H1 (cell line): Measurements from ENCODE around the gene KIAA0513. TPM values are rescaled to one million over a fixed set of nuclear protein-coding genes. Genes with fewer than 3 reads are reported as not detected.

ENCODE experiments used
- CTCF ChIA-PET: fragments of 300-600 bp; sonication (Branson Sonifier 250); formaldehyde crosslinking; loops from one replicate; lab custom pipeline; 2021; ENCODE audit not compliant: partially characterized antibody; lab: Charles Lee
- POLR2A ChIA-PET: fragments of 300-600 bp; sonication (Branson Sonifier 250); formaldehyde crosslinking; loops from one replicate; lab custom pipeline; 2021; ENCODE audit warnings: inconsistent platforms; ENCODE audit not compliant: partially characterized antibody; lab: Charles Lee
- DNase-seq, 2 experiments: peaks; one replicate each; pipeline versions ENCODE4 v3.0.0 to v3.0.0-alpha.2; 2010 to 2022; ENCODE audit warnings: low spot score in 2 of 2, low read depth in 1 of 2, mixed read lengths in 1 of 2
- FAIRE-seq: peaks from 2 replicates; lab custom pipeline; 2011; peaks lifted over from hg19 to GRCh38; lab: Jason Lieb, UNC
- H2AFZ ChIP-seq: 2 replicates; pipeline ENCODE4 v1.8.1; 2012; ENCODE audit warnings: low read length, inconsistent platforms
- H2AK5ac ChIP-seq: 2 replicates; pipeline ENCODE4 v1.6.1; 2013; ENCODE audit warnings: low read depth, low read length
- H2BK120ac ChIP-seq: replicated peaks from 2 replicates; pipeline ENCODE3; 2013; ENCODE audit warnings: low read depth, low read length, inconsistent platforms
- H2BK12ac ChIP-seq: 2 replicates; pipeline ENCODE4 v1.6.1; 2013; ENCODE audit warnings: low read depth, low read length
- H2BK15ac ChIP-seq: 2 replicates; pipeline ENCODE4 v1.6.1; 2013; ENCODE audit warnings: low read length
- H2BK20ac ChIP-seq: 2 replicates; pipeline ENCODE4 v1.6.1; 2013; ENCODE audit warnings: low read length
- H2BK5ac ChIP-seq: 2 replicates; pipeline ENCODE4 v1.6.1; 2013; ENCODE audit warnings: low read depth, low read length
- H3K14ac ChIP-seq: 2 replicates; pipeline ENCODE4 v1.6.1; 2013; ENCODE audit warnings: inconsistent platforms; ENCODE audit not compliant: insufficient read length
- H3K18ac ChIP-seq: 2 replicates; pipeline ENCODE4 v1.6.1; 2013; ENCODE audit warnings: low read length; ENCODE audit errors: extremely low read depth
- H3K23ac ChIP-seq: 2 replicates; pipeline ENCODE4 v1.6.1; 2013; ENCODE audit warnings: inconsistent platforms; ENCODE audit not compliant: insufficient read length
- H3K23me2 ChIP-seq: 2 replicates; pipeline ENCODE4 v1.6.1; 2013; ENCODE audit warnings: low read depth, low read length
- H3K27ac ChIP-seq: 2 replicates; pipeline ENCODE4 v1.6.1; 2011; ENCODE audit warnings: low read depth, low read length, inconsistent platforms
- H3K27me3 ChIP-seq, 4 experiments: replicated peaks in 1 of 4; 1 replicate in 1 of 4; 2 replicates in 3 of 4; pipeline versions ENCODE4 v1.6.1 to v1.8.1; 2011 to 2013; ENCODE audit warnings: low read length in 3 of 4, mild to moderate bottlenecking in 3 of 4, inconsistent platforms in 2 of 4, mixed read lengths in 2 of 4, moderate library complexity in 1 of 4; ENCODE audit not compliant: control insufficient read depth in 3 of 4, insufficient read depth in 3 of 4; ENCODE audit errors: extremely low read depth in 1 of 4
- H3K36me3 ChIP-seq, 4 experiments: 2 replicates each; pipeline versions ENCODE4 v1.6.1 to v1.8.1; 2011 to 2013; ENCODE audit warnings: mild to moderate bottlenecking in 4 of 4, low read length in 3 of 4, moderate library complexity in 2 of 4, control low read depth in 1 of 4, inconsistent platforms in 1 of 4; ENCODE audit not compliant: insufficient read depth in 4 of 4, control insufficient read depth in 2 of 4
- H3K4ac ChIP-seq: replicated peaks from 2 replicates; pipeline ENCODE3; 2013; ENCODE audit warnings: low read length, low read depth, mixed read lengths, inconsistent platforms; ENCODE audit not compliant: insufficient read length
- H3K4me1 ChIP-seq, 4 experiments: replicated peaks in 1 of 4; 1 replicate in 1 of 4; 2 replicates in 3 of 4; pipeline versions ENCODE4 v1.6.1 to v1.8.1; 2011 to 2013; ENCODE audit warnings: low read length in 3 of 4, inconsistent platforms in 2 of 4, mixed read lengths in 1 of 4; ENCODE audit not compliant: insufficient read depth in 4 of 4, control insufficient read depth in 3 of 4
- H3K4me2 ChIP-seq, 2 experiments: 2 replicates each; pipeline versions ENCODE4 v1.6.1 to v1.8.1; 2011 to 2013; ENCODE audit warnings: low read depth in 2 of 2, low read length in 2 of 2, control low read depth in 1 of 2, inconsistent platforms in 1 of 2, mild to moderate bottlenecking in 1 of 2; ENCODE audit not compliant: insufficient read depth in 1 of 2
- H3K4me3 ChIP-seq, 4 experiments: fragments of 200-600, 300-600 bp in 1 of 4; sonication (generic), shearing (Covaris generic), sonication (Bioruptor Twin) in 1 of 4; 2 replicates each; pipeline versions ENCODE4 v1.5.1 to v1.8.1; 2011 to 2016; ENCODE audit warnings: low read length in 4 of 4, low read depth in 3 of 4, control low read depth in 2 of 4, inconsistent platforms in 2 of 4, mild to moderate bottlenecking in 2 of 4, mixed read lengths in 1 of 4, moderate library complexity in 1 of 4; ENCODE audit not compliant: insufficient read depth in 2 of 4; ENCODE audit errors: extremely low read depth in 1 of 4
- H3K56ac ChIP-seq: replicated peaks from 2 replicates; pipeline ENCODE3; 2013; ENCODE audit warnings: low read depth, mild to moderate bottlenecking, mixed read lengths, low read length, inconsistent platforms; ENCODE audit not compliant: insufficient read length
- H3K79me1 ChIP-seq: 2 replicates; pipeline ENCODE4 v1.6.1; 2013; ENCODE audit warnings: low read depth, low read length, control low read depth
- H3K79me2 ChIP-seq, 2 experiments: 2 replicates each; pipeline versions ENCODE4 v1.6.1 to v1.8.1; 2012 to 2013; ENCODE audit warnings: low read length in 2 of 2, mild to moderate bottlenecking in 2 of 2, inconsistent platforms in 1 of 2; ENCODE audit not compliant: insufficient read depth in 2 of 2, control insufficient read depth in 1 of 2
- H3K9ac ChIP-seq, 4 experiments: replicated peaks in 1 of 4; 1 replicate in 1 of 4; 2 replicates in 3 of 4; pipeline versions ENCODE4 v1.6.1 to v1.8.1; 2011 to 2013; ENCODE audit warnings: low read depth in 3 of 4, low read length in 3 of 4, control low read depth in 2 of 4, mild to moderate bottlenecking in 2 of 4, moderate library complexity in 2 of 4, inconsistent platforms in 1 of 4; ENCODE audit errors: extremely low read depth in 1 of 4
- H3K9me3 ChIP-seq, 2 experiments: 2 replicates each; pipeline versions ENCODE4 v1.6.1 to v1.8.1; 2012 to 2013; ENCODE audit warnings: mild to moderate bottlenecking in 2 of 2, moderate library complexity in 2 of 2, control low read depth in 1 of 2, inconsistent platforms in 1 of 2, low read depth in 1 of 2, low read length in 1 of 2, mixed read lengths in 1 of 2; ENCODE audit not compliant: insufficient read depth in 2 of 2
- H4K20me1 ChIP-seq, 2 experiments: replicated peaks in 1 of 2; 2 replicates each; pipeline versions ENCODE3 to v1.8.1; 2011 to 2013; ENCODE audit warnings: inconsistent platforms in 2 of 2, low read length in 2 of 2, mild to moderate bottlenecking in 1 of 2; ENCODE audit not compliant: insufficient read depth in 2 of 2, control insufficient read depth in 1 of 2
- H4K5ac ChIP-seq: 2 replicates; pipeline ENCODE4 v1.6.1; 2013; ENCODE audit warnings: low read length, low read depth, mixed read lengths, inconsistent platforms; ENCODE audit not compliant: insufficient read length
- H4K8ac ChIP-seq: 2 replicates; pipeline ENCODE4 v1.8.0; 2013; ENCODE audit warnings: mild to moderate bottlenecking, moderate library complexity, low read length, inconsistent platforms; ENCODE audit not compliant: insufficient read depth; ENCODE audit errors: extremely low read depth
- H4K91ac ChIP-seq: replicated peaks from 2 replicates; pipeline ENCODE3; 2013; ENCODE audit warnings: low read length, mixed read lengths, inconsistent platforms; ENCODE audit not compliant: insufficient read length
- BRCA1 ChIP-seq: IDR thresholded peaks from 2 replicates; pipeline ENCODE4 v1.6.1; 2012; ENCODE audit warnings: low read depth, low read length, improper control_type of control experiment
- CBX5 ChIP-seq: fragments of 300-800, 300-1000 bp; sonication (generic); IDR thresholded peaks from 2 replicates; pipeline ENCODE4 v1.7.1; 2016; ENCODE audit warnings: antibody characterized with exemption, low read length, low read depth
- FOSL1 ChIP-seq: IDR thresholded peaks from 2 replicates; pipeline ENCODE4 v1.6.1; 2011; ENCODE audit warnings: mild to moderate bottlenecking, low read depth, low read length, moderate library complexity; ENCODE audit not compliant: insufficient read depth
- HDAC2 ChIP-seq, 2 experiments: fragments of 300-600 bp in 1 of 2; sonication (generic) in 1 of 2; IDR thresholded peaks; 2 replicates each; pipeline ENCODE4 v1.6.1; 2011 to 2012; ENCODE audit warnings: low read depth in 2 of 2, low read length in 2 of 2, mild to moderate bottlenecking in 2 of 2, moderate library complexity in 2 of 2, borderline replicate concordance in 1 of 2, inconsistent platforms in 1 of 2
- RFX5 ChIP-seq: IDR thresholded peaks from 2 replicates; pipeline ENCODE4 v1.6.1; 2011; ENCODE audit warnings: low read depth, low read length, improper control_type of control experiment, borderline replicate concordance
- RXRA ChIP-seq: IDR thresholded peaks from 2 replicates; pipeline ENCODE4 v1.6.1; 2011; ENCODE audit warnings: low read depth, mild to moderate bottlenecking, low read length, moderate library complexity; ENCODE audit not compliant: insufficient read depth
- SAP30 ChIP-seq: fragments of 300-600 bp; sonication (generic); IDR thresholded peaks from 2 replicates; pipeline ENCODE4 v1.7.1; 2012; ENCODE audit warnings: low read length, moderate library complexity, mild to moderate bottlenecking, inconsistent platforms; ENCODE audit not compliant: insufficient read depth, insufficient replicate concordance
- SIRT6 ChIP-seq: IDR thresholded peaks from one replicate; pipeline ENCODE4 v1.7.1; 2012; ENCODE audit warnings: low read length, inconsistent platforms
- SRF ChIP-seq: IDR thresholded peaks from 2 replicates; pipeline ENCODE4 v1.6.1; 2011; ENCODE audit warnings: mild to moderate bottlenecking, low read depth, low read length, moderate library complexity
- TAF7 ChIP-seq: optimal IDR thresholded peaks from 2 replicates; pipeline ENCODE3; 2011; ENCODE audit warnings: low read depth, mild to moderate bottlenecking, inconsistent platforms, low read length, moderate library complexity, borderline replicate concordance
- TBP ChIP-seq: IDR thresholded peaks from 2 replicates; pipeline ENCODE4 v1.6.1; 2011; ENCODE audit warnings: low read depth, low read length, improper control_type of control experiment
- USF2 ChIP-seq: IDR thresholded peaks from 2 replicates; pipeline ENCODE4 v1.6.1; 2011; ENCODE audit warnings: low read length, improper control_type of control experiment
- ZNF274 ChIP-seq: IDR thresholded peaks from 2 replicates; pipeline ENCODE4 v1.7.0; 2012; ENCODE audit warnings: low read length, borderline replicate concordance; ENCODE audit errors: extremely low read depth
- WGBS, 2 experiments: shearing (Covaris generic) in 1 of 2; methylation state at CpG; one replicate each; pipeline versions ENCODE4 v1.1.6 to v1.1.7; 2013 to 2015; ENCODE audit warnings: low lambda C conversion rate in 2 of 2, mixed read lengths in 2 of 2, inconsistent platforms in 1 of 2, low coverage in 1 of 2, missing lambda C conversion rate in 1 of 2; ENCODE audit not compliant: insufficient replicate concordance in 2 of 2, insufficient coverage in 1 of 2, insufficient read length in 1 of 2; ENCODE audit errors: extremely low coverage in 1 of 2, missing lambda C conversion rate in 1 of 2; 5-methylcytosine and 5-hydroxymethylcytosine counted together
- polyA plus RNA-seq, 7 experiments: library from polyadenylated mRNA; depleted of rRNA in 3 of 7; stranded (reverse) in 5 of 7; unstranded in 2 of 7; fragments of >200 nt in 5 of 7; fragments of 200-250 nt in 2 of 7; gene quantifications; 1 replicate in 5 of 7; 2 replicates in 1 of 7; 4 replicates in 1 of 7; pipeline versions ENCODE4 v1.2.1 to v1.2.3, GENCODE V29; 2011 to 2013; ENCODE audit warnings: missing spikeins in 2 of 7, mixed read lengths in 2 of 7
- total RNA-seq: library from RNA; stranded (reverse); fragmentation: NEBNext Ultra II Directional; extraction: Animal tissue kit (Norgen Biotek cat#: 25700); gene quantifications from 2 replicates; pipeline ENCODE4 v1.2.1, GENCODE V29; 2021

Gene KIAA0513
- total and polyA plus RNA-seq, 2 of the 8 experiments (the other 6 are each of a cell fraction or from before 2014, with no cell fraction given) = 2.1 to 6.1 TPM

- Histone ChIP-seq H2BK5ac (no peak overlapping the region), H2BK120ac (no peak overlapping the region), H3K27ac (no peak overlapping the region), H3K4ac (no peak overlapping the region), H3K23ac (no peak overlapping the region), H2AFZ (no peak overlapping the region), H3K14ac (no peak overlapping the region), H2BK12ac (no peak overlapping the region), H3K27me3 (0 out of 7 replicates have a peak, but pooled peaks cover 0 to 2% (median 0%) of the 10 kb centered on the region in 4 experiments), H4K8ac (no peak overlapping the region), H3K18ac (no peak overlapping the region), H2AK5ac (no peak overlapping the region), H2BK20ac (no peak overlapping the region), H3K79me2 (no peaks in the 10 kb centered on the region), H4K91ac (no peak overlapping the region), H3K79me1 (no peaks in the 10 kb centered on the region), H4K5ac (no peak overlapping the region), H3K9ac (no peak overlapping the region), H3K56ac (no peak overlapping the region), H4K20me1 (no peaks in the 10 kb centered on the region), H3K36me3 (no peaks in the 10 kb centered on the region), H3K4me3 (no peak overlapping the region), H3K4me1 (peaks cover 0 to 10% (median 4%) of the 10 kb centered on the region in 4 experiments; a peak in 4 of 7 replicates), H3K23me2 (no peaks in the 10 kb centered on the region), H3K4me2 (no peak overlapping the region), H2BK15ac (no peak overlapping the region), H3K9me3 (peaks cover 0 to 2% of the 10 kb centered on the region in 2 experiments; a peak in 2 of 4 replicates)
- ChIA-PET CTCF (interaction anchor here (0.8 to 2.5 kb wide), 8 partner anchors 8 to 177 kb away, joined by 3 to 10 read pairs (median 4); no protein-coding TSS in a partner anchor), POLR2A (no interaction called here)
- FAIRE-seq (no peak), DNase-seq (no peak)
- 100% methylated on average over 2 of the region's 4 CpGs; no CpG with 5 or more reads in 1 of the 2 experiments for WGBS, 2 experiments
- no peak for TF ChIP-seq SAP30
- TF ChIP-seq BRCA1 = no peak
- TF ChIP-seq CBX5 = no peak
- no peak for TF ChIP-seq FOSL1
- no peak for TF ChIP-seq ZNF274
- TF ChIP-seq USF2 = no peak
- no peak for TF ChIP-seq RFX5
- no peak for TF ChIP-seq SIRT6
- no peak for TF ChIP-seq SRF
- TF ChIP-seq TAF7 = no peak
- TF ChIP-seq TBP = no peak
- TF ChIP-seq HDAC2 (IDR thresholded peaks at IDR 0.05; ENCODE audit: borderline replicate concordance in 1 of 2, low read depth in 2 of 2, low read length in 2 of 2) = no peak
- TF ChIP-seq RXRA = no peak
These were observed 92.4 kb downstream of the KIAA0513 start for GRCh38 chr16:85120006-85120340.
